ENCODE measurements around the gene FRMPD1.

The FRMPD1 gene

DNA sequence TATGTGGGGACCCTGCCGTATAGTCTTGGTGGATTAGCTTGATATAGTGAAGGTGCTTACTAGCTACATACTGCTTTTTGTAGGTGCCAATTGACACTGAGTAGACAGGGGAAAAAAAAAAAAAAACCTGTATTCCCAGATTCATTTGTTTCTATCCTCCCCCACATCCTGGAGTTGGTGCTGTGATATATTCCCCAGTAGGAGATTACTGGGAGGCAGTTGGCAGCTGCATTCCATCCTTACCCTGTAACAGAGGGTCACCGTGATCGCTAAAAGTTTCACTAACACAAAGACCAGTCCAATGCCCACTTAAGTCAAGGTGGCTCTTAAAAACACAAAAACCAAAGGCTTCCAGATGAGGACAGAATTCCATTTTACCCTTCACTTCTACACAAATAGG is 30.9 kb upstream of the FRMPD1 start:
- Histone ChIP-seq H3K27ac (ENCODE audit: low read depth, low read length, severe bottlenecking) (no peak overlapping the region), H3K36me3 (ENCODE audit: control insufficient read depth, insufficient read depth, low read length) (no peaks in the 10 kb centered on the region), H3K9me3 (ENCODE audit: control insufficient read depth, low read length) (no peaks in the 10 kb centered on the region), H3K4me3 (ENCODE audit: extremely low read depth, insufficient read depth, low read length, poor library complexity, severe bottlenecking) (no peak overlapping the region), H3K4me1 (ENCODE audit: control insufficient read depth, insufficient read depth, low read length, poor library complexity, severe bottlenecking) (peaks cover 20% of the 10 kb centered on the region)
- WGBS, 2 experiments (ENCODE audit: insufficient coverage in 2 of 2), result 89% methylated on average over 2 of the region's 3 CpGs; no CpG with 5 or more reads in 1 of the 2 experiments

- H3K27ac ChIP-seq (ENCODE audit: low read depth, low read length, severe bottlenecking), result no peak overlapping the region
- peaks cover 20% of the 10 kb centered on the region for H3K4me1 ChIP-seq (ENCODE audit: control insufficient read depth, insufficient read depth, low read length, poor library complexity, severe bottlenecking)
- no peaks in the 10 kb centered on the region for H3K36me3 ChIP-seq (ENCODE audit: control insufficient read depth, insufficient read depth, low read length)
- H3K4me3 ChIP-seq (ENCODE audit: extremely low read depth, insufficient read depth, low read length, poor library complexity, severe bottlenecking), result no peak overlapping the region
- WGBS, 2 experiments (ENCODE audit: insufficient coverage in 2 of 2), result no CpG with 5 or more reads among the region's 1 CpG
- H3K9me3 ChIP-seq (ENCODE audit: control insufficient read depth, low read length), result no peaks in the 10 kb centered on the region
Observed at GRCh38 chr9:37620396-37620795, 30.4 kb upstream of the FRMPD1 start.

DNA sequence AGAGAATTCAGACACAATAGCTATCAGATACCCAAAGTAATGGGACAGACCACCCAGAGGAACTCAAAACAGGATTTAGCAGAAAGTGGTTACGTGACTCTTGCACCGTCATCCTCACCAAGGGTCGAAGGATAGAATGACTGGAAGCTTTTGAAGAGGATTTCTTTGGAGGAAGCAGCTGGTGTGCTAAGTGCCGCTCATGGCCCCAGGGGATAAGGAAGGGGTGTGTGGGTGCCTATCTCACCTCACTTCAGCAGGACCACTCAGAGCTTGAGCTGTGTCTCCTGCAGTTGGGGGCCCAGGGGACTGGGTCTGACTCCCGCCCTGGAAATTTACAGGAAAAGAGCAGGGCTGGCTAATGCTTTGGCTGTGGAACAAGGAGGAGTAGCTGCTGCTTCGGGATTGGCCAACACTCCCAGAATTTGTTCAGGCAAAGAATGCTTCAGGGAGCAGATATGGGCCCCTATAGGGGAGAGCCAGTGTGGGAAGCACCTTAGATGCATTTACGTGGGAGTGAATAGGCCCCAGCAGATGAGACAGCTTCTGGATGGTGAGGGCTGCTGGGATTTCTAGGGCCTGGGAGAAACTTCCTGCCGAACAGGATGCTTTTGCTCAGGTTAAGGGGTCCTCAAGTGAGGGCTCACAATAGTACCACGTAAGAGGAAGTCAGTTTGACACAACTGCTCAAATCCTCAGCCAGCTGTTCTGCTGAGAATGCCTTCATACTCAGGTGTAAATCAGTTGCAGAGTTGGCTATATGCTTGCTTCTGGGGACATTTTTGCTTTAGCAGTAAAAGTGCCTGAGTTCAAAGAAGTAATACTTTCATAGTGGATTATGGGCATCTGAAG is 29.3 kb upstream of the FRMPD1 start:
- peaks cover 20% of the 10 kb centered on the region for H3K4me1 ChIP-seq (ENCODE audit: control insufficient read depth, insufficient read depth, low read length, poor library complexity, severe bottlenecking)
- no peak overlapping the region for H3K4me3 ChIP-seq (ENCODE audit: extremely low read depth, insufficient read depth, low read length, poor library complexity, severe bottlenecking)
- 80 to 82% methylated on average over 5 to 6 of the region's 9 CpGs for WGBS, 2 experiments (ENCODE audit: insufficient coverage in 2 of 2)
- H3K27ac ChIP-seq (ENCODE audit: low read depth, low read length, severe bottlenecking), result no peak overlapping the region
- no peaks in the 10 kb centered on the region for H3K36me3 ChIP-seq (ENCODE audit: control insufficient read depth, insufficient read depth, low read length)
- no peaks in the 10 kb centered on the region for H3K9me3 ChIP-seq (ENCODE audit: control insufficient read depth, low read length)

DNA sequence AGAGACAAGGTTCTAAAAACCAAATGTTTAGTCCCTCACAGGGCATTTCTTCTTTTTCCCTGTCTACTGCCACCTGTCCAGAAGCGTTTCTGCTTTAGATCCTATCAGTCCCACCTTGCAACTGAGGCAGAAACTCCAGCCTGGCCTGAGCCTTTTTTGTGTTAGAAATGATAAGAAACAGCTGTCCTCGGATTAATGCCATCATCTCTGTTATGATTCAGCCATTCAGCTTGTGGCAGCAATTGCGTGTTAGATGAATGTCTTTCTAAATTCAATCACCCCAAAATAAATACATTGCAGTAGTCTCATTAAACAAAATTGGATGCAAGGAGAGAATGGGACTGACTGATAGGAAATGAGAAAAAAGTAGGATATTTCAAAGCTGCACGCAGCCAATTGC is 28.3 kb upstream of the FRMPD1 start:
- WGBS, 2 experiments (ENCODE audit: insufficient coverage in 2 of 2), result no CpG with 5 or more reads among the region's 4 CpGs
- Histone ChIP-seq H3K27ac (ENCODE audit: low read depth, low read length, severe bottlenecking) (no peak overlapping the region), H3K4me3 (ENCODE audit: extremely low read depth, insufficient read depth, low read length, poor library complexity, severe bottlenecking) (no peak overlapping the region), H3K36me3 (ENCODE audit: control insufficient read depth, insufficient read depth, low read length) (no peaks in the 10 kb centered on the region), H3K9me3 (ENCODE audit: control insufficient read depth, low read length) (no peaks in the 10 kb centered on the region), H3K4me1 (ENCODE audit: control insufficient read depth, insufficient read depth, low read length, poor library complexity, severe bottlenecking) (peaks cover 20% of the 10 kb centered on the region)

- H3K4me3 ChIP-seq (ENCODE audit: extremely low read depth, insufficient read depth, low read length, poor library complexity, severe bottlenecking), result no peak overlapping the region
- no peaks in the 10 kb centered on the region for H3K9me3 ChIP-seq (ENCODE audit: control insufficient read depth, low read length)
- 89 to 94% methylated on average over 2 of the region's 2 CpGs for WGBS, 2 experiments (ENCODE audit: insufficient coverage in 2 of 2)
- no peaks in the 10 kb centered on the region for H3K36me3 ChIP-seq (ENCODE audit: control insufficient read depth, insufficient read depth, low read length)
- H3K27ac ChIP-seq (ENCODE audit: low read depth, low read length, severe bottlenecking), result no peak overlapping the region
- H3K4me1 ChIP-seq (ENCODE audit: control insufficient read depth, insufficient read depth, low read length, poor library complexity, severe bottlenecking), result peaks cover 12% of the 10 kb centered on the region
Observed at GRCh38 chr9:37623267-37623666, 27.5 kb upstream of the FRMPD1 start.

DNA sequence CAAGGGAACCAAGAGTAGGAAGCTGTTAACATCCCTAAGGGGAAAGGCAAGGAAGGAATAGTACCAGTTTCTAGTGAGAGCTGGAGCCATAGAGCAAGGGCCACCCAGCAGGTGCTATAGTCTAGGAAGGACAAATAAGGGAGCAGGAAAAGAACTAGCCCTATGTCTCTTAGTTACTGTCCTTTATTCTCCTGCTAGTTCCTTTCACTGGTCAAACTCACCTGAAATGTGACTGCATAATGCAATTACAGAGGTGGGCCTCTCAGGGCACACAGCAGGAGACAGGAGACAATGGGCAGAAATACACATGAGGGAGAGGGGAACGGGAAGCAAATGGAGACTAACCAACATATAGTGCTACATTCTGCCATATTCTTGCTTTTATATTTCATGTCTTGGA is 26.7 kb upstream of the FRMPD1 start:
- no peak overlapping the region for H3K27ac ChIP-seq (ENCODE audit: low read depth, low read length, severe bottlenecking)
- no peaks in the 10 kb centered on the region for H3K36me3 ChIP-seq (ENCODE audit: control insufficient read depth, insufficient read depth, low read length)
- no peak overlapping the region for H3K4me3 ChIP-seq (ENCODE audit: extremely low read depth, insufficient read depth, low read length, poor library complexity, severe bottlenecking)
- peaks cover 5% of the 10 kb centered on the region for H3K4me1 ChIP-seq (ENCODE audit: control insufficient read depth, insufficient read depth, low read length, poor library complexity, severe bottlenecking)
- no CpG with 5 or more reads among the region's 1 CpG for WGBS, 2 experiments (ENCODE audit: insufficient coverage in 2 of 2)
- H3K9me3 ChIP-seq (ENCODE audit: control insufficient read depth, low read length), result no peaks in the 10 kb centered on the region

DNA sequence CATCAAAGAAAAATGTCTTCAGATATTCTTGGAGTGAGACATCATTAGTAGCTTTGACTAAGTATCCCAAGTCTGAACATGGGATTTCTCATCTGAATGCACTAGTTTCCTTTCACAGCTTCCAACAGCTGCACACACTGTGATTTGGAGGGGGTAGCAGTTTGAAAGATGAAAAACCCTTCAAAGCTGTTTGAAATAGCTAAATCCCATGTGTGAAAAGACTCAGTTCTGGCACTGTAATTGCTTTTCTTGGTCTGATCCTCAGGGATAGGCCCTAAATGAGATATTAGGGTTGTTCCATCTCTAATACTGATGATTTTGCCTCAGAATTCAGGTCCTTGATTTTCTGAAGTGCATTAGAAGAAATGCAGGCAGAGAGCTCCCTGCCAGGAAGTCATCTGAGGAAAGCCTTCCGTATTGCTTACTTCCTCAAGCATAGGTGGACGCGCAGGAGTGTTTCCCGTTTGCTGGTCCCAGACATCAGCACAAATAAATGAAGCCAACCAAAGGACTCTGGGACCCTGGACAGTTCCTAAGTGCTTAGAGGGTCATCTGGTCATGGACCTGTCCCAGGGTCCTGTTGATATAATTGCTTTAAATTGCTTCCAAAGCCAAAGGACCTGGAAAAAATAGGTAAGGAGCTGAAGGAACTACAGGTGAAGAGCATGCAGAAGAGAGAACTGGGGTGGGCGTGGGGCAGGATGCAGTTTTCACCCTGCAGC is 25.6 kb upstream of the FRMPD1 start:
- no peak overlapping the region for H3K27ac ChIP-seq (ENCODE audit: low read depth, low read length, severe bottlenecking)
- no peaks in the 10 kb centered on the region for H3K36me3 ChIP-seq (ENCODE audit: control insufficient read depth, insufficient read depth, low read length)
- no peaks in the 10 kb centered on the region for H3K4me1 ChIP-seq (ENCODE audit: control insufficient read depth, insufficient read depth, low read length, poor library complexity, severe bottlenecking)
- no peak overlapping the region for H3K4me3 ChIP-seq (ENCODE audit: extremely low read depth, insufficient read depth, low read length, poor library complexity, severe bottlenecking)
- WGBS, 2 experiments (ENCODE audit: insufficient coverage in 2 of 2), result 86 to 90% methylated on average over 2 of the region's 5 CpGs
- H3K9me3 ChIP-seq (ENCODE audit: control insufficient read depth, low read length), result no peaks in the 10 kb centered on the region

DNA sequence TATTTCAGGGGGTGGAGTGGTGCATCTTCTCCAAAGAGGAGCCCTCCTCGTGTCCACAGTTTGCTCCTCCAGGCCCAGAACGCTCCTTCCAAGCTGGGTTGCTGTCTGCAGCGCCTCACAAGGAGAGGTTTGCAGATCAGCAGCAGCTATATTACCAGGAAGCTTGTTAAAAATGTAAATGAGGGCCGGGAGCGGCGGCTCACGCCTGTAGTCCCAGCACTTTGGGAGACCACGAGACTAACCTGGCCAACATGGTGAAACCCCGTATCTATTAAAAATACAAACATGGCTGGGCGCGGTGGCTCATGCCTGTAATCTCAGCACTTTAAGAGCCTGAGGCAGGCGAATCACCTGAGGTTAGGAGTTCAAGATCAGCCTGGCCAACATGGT is 25.0 kb upstream of the FRMPD1 start:
- 80 to 91% methylated on average over 11 to 12 of the region's 12 CpGs for WGBS, 2 experiments (ENCODE audit: insufficient coverage in 2 of 2)
- no peaks in the 10 kb centered on the region for H3K4me1 ChIP-seq (ENCODE audit: control insufficient read depth, insufficient read depth, low read length, poor library complexity, severe bottlenecking)
- no peaks in the 10 kb centered on the region for H3K9me3 ChIP-seq (ENCODE audit: control insufficient read depth, low read length)
- H3K36me3 ChIP-seq (ENCODE audit: control insufficient read depth, insufficient read depth, low read length), result no peaks in the 10 kb centered on the region
- no peak overlapping the region for H3K27ac ChIP-seq (ENCODE audit: low read depth, low read length, severe bottlenecking)
- H3K4me3 ChIP-seq (ENCODE audit: extremely low read depth, insufficient read depth, low read length, poor library complexity, severe bottlenecking), result no peak overlapping the region

DNA sequence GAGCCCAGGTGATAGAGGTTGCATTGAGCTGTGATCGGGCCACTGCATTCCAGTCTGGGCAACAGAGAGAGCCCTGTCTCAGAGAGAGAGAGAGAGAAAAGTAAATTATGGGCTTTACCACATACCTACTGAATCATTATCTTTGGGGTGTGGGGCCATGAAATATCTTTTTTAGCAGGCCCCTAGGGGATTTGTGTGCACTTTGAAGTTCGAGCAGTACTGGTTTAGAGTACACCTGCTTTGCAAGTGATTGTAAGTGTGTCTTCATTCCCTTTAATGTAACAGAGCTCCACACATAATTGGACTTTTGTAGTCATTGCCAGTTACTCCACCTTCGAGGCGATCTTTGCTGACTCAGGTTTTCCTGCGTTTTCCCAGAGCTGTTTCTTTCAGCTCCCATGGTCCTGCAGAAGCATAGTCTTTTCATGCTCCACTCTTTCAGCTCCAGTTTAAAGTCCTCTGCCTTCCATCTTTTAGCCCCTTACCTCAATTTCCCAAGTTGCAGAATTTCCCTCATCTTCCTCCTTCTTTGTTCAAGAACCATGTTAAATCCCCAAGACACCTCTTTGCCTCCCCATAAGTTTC is 24.0 kb upstream of the FRMPD1 start:
- WGBS, 2 experiments (ENCODE audit: insufficient coverage in 2 of 2), result 70 to 79% methylated on average over 3 to 4 of the region's 5 CpGs
- Histone ChIP-seq H3K9me3 (ENCODE audit: control insufficient read depth, low read length) (no peaks in the 10 kb centered on the region), H3K4me1 (ENCODE audit: control insufficient read depth, insufficient read depth, low read length, poor library complexity, severe bottlenecking) (no peaks in the 10 kb centered on the region), H3K4me3 (ENCODE audit: extremely low read depth, insufficient read depth, low read length, poor library complexity, severe bottlenecking) (no peak overlapping the region), H3K36me3 (ENCODE audit: control insufficient read depth, insufficient read depth, low read length) (no peaks in the 10 kb centered on the region), H3K27ac (ENCODE audit: low read depth, low read length, severe bottlenecking) (no peak overlapping the region)

DNA sequence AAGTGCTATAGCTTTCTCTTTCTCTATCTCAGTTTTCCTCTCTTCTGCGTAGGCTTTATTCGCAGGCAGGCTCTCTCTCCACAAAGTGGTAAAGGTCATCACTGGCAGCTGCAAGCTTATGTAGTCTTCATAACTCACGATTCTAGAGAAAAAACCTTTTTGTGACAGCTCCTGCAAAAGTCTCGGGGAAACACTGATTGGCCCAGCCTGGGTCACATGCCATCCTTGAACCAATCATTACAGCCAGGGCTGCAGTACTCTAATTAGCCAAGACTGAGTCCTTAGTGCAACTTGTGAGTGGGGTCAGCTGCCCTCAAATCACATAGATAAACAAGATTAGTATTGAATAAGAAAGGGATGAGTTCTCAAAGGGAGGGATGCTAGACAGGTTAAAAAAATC is 18.3 kb upstream of the FRMPD1 start:
- Histone ChIP-seq H3K4me1 (ENCODE audit: control insufficient read depth, insufficient read depth, low read length, poor library complexity, severe bottlenecking) (no peaks in the 10 kb centered on the region), H3K27ac (ENCODE audit: low read depth, low read length, severe bottlenecking) (no peak overlapping the region), H3K36me3 (ENCODE audit: control insufficient read depth, insufficient read depth, low read length) (no peaks in the 10 kb centered on the region), H3K9me3 (ENCODE audit: control insufficient read depth, low read length) (no peaks in the 10 kb centered on the region), H3K4me3 (ENCODE audit: extremely low read depth, insufficient read depth, low read length, poor library complexity, severe bottlenecking) (no peak overlapping the region)
- 82 to 90% methylated on average over 3 to 4 of the region's 4 CpGs for WGBS, 2 experiments (ENCODE audit: insufficient coverage in 2 of 2)
